Germinal center (tissue), 1 donor: ENCODE data around the gene MS4A6E.
"Not testable (repeated sequence)": the region's sequence is repeated elsewhere in the genome, so short reads cannot be mapped to it uniquely, and the experiment has no call there.

Experiments
- DNase-seq: peaks from one replicate; pipeline ENCODE4 v3.0.0; 2012; ENCODE audit warnings: mixed read lengths, low spot score

MS4A6E gene

GRCh38 chr11:60336767-60337391 lies 9.8 kb downstream of the MS4A6E start:
- DNase-seq = no peak

DNA sequence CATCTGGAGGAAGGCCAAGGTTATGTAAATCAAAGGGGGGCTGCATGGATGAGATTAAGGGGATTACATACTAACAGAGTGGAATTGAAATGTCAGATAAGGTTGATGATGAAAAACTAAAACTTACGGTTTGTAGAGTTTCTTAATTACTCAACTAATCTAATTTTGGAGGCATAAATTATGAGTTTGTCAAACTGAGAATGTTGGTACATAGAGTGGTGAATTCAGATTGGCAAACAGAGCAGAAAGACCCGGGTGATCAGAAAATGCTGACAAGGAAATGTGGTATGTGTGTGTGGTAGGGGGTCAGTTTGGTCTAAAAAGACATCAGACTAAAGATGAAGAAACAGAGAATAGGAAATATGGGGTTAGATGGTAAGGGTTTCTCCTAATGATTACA lies 11.0 kb downstream of the MS4A6E start:
- no peak for DNase-seq

GRCh38 chr11:60339356-60339755 lies 12.3 kb downstream of the MS4A6E start:
- no peak for DNase-seq

GRCh38 chr11:60343094-60343704 lies 16.1 kb downstream of the MS4A6E start:
- peak; percentile 54 for DNase-seq

- no peak for DNase-seq
Measured at GRCh38 chr11:60344146-60344545, 17.1 kb downstream of the MS4A6E start.

- no peak for DNase-seq
Measured at GRCh38 chr11:60345489-60345888, 18.4 kb downstream of the MS4A6E start.

GRCh38 chr11:60347084-60347797 lies 20.2 kb downstream of the MS4A6E start:
- DNase-seq = no peak

DNA sequence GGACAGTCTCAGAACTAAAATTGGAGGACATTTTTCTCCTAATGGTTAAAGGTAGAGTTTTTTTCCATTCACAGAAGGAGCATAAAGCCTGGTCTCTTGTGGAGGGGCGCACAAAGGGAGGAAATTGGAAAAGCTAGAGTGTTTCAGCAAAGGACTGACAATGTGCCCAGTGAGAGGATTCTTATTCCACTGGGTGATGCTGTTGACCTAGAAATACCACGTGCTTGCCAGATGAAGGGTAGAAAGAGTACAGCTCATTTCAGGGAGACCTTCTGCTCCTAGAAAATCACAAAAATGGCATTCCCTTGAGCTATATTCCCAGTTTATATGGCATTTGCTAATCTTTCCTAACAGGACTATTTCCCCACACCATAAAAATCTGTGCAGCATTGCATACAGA lies 21.1 kb downstream of the MS4A6E start:
- no peak for DNase-seq

DNA sequence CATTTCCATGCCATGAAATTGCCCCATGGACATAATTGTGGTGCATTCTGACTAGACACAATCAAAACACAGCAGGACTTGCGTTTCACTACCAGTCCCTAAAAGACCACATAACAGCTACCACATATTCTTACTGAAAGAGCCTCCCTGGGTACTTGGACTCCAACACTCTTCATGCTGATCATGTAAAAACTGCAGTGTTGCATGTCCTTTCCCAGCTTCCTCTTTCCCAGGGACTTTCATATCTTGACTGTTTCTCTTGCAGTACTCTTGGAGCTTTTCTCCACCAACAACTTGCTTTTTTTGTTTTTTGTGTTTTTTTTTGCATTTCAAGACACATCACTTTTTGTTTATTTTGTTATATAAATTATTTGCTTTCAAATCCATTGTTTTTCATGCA lies 22.9 kb downstream of the MS4A6E start:
- DNase-seq = no peak

GRCh38 chr11:60357771-60358170 lies 30.7 kb downstream of the MS4A6E start:
- no peak for DNase-seq

- DNase-seq = no peak
Measured at GRCh38 chr11:60360621-60361020, 33.6 kb downstream of the MS4A6E start.

DNA sequence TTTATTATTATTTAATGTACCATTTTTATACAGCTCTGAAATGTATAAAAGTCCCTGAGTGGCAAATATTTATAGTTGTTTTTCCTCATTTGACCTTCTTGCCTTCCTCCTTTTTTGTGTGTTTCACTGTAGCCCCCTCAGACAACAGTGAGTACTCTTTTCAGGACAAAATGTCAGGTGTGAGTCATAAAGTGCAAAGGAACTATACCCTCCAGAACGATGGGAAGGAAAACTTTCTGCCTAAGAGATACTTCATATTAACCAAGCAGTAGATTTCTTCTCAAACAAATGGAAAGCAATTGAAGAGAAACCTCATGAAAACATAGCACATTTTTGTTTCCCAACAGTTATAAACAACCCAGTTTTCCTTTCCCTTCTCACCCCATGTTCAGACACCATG lies 35.2 kb downstream of the MS4A6E start:
- DNase-seq = no peak

GRCh38 chr11:60363542-60364470 lies 36.8 kb downstream of the MS4A6E start:
- peak; percentile 77 for DNase-seq

DNA sequence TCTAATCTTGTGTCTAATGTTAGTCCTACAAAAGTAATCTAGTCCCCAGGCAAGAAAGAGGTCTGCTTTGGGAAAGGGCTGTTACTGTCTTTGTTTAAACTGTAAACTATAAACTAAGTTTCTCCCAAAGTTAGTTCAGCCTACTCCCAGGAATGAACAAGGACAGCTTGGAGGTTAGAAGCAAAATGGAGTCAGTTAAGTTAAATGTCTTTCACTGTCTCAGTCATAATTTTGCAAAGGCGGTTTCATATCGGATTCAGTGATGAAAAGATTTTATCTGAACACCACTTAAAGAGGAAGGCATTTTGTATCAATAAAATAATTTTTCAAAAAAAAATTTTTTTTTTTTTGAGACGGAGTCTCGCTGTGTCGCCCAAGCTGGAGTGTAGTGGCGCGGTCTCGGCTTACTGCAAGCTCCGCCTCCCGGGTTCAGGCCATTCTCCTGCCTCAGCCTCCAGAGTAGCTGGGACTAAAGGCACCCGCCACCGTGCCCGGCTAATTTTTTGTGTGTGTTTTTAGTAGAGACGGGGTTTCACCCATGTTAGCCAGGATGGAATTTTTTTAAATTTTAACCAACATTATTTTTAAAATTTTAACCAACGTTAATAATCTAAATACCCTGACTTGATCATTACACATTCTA lies 39.3 kb downstream of the MS4A6E start:
- not testable (repeated sequence) for DNase-seq

- DNase-seq = peak; percentile 52
Measured at GRCh38 chr11:60367009-60367408, 40.0 kb downstream of the MS4A6E start.

GRCh38 chr11:60367896-60368295 lies 40.8 kb downstream of the MS4A6E start:
- no peak for DNase-seq

- no peak for DNase-seq
Measured at GRCh38 chr11:60370252-60370810, 43.3 kb downstream of the MS4A6E start.

GRCh38 chr11:60370811-60371298 lies 43.8 kb downstream of the MS4A6E start:
- DNase-seq = no peak

DNA sequence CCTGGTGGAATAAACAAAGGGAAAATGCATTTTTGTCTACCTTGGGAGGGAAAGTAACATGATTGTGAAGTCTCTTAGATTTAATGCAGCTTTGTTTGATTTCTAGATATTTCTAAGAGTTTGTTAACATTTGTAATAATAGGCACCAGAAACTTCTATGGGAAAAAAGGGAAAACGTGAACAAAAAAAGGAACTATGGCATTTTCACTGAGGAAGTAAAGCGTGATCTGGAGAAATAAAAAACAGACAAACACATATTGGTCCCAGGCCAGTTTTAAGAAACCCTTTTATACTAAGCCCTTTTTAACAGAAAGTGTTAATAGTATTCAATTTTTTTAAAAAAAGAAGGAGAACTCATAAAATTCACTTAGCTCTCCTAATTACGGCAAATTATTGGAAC lies 44.3 kb downstream of the MS4A6E start:
- DNase-seq = no peak

DNA sequence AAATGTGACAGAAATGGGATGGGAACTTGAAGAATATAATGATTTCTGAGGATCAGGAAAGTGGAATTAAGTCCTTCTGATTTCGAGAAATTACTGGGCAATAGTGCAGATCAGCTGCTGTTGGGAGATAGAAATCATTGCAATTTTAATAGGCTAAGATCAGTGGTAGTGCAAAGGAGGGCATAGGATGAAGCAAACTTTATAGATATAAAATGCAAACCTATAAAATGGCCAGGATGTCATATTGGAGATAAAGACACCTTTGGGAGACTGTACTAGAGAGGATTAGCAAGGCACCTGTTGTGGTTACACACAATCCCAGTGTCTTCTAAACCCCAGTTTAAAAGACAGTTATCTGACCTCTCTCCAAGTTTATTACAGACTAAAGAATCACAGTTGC lies 44.8 kb downstream of the MS4A6E start:
- no peak for DNase-seq

DNA sequence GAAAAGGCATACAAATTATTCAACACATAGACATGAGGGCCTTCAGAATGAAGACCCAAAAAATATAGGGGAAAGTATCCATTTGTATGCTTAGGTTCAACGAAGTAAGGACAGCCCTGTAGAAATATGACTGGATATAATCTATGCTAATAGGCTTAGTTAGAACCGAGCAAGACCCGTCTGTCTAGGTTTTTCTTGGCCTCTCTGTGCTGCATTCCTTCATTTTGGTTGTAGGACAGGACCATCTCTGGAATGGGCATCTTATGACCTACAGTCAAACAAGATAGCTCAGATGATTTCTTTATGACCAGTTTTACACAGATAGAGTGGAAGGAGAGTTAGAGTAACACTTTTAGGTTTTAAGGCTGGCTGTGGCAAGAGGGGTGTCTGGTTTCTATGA lies 45.7 kb downstream of the MS4A6E start:
- no peak for DNase-seq
